OCI-LY1 (cell line): ENCODE results near the gene APLP2.

Source experiments
- H2AFZ ChIP-seq: fragments of 200-600 bp; sonication (generic), shearing (Covaris generic); 2 replicates; pipeline ENCODE4 v1.6.0; 2014; ENCODE audit warnings: antibody characterized with exemption, mild to moderate bottlenecking, low read length
- H3F3A ChIP-seq: fragments of 200-600 bp; sonication (generic), shearing (Covaris generic); 2 replicates; pipeline ENCODE4 v1.6.0; 2014; ENCODE audit warnings: mild to moderate bottlenecking, antibody characterized with exemption, low read length, moderate library complexity; ENCODE audit not compliant: insufficient read depth
- H3K27ac ChIP-seq: fragments of 200-600 bp; sonication (generic); 2 replicates; pipeline ENCODE4 v1.5.1; 2014; ENCODE audit warnings: low read length, mixed run types, mild to moderate bottlenecking, low read depth; ENCODE audit not compliant: poor library complexity, severe bottlenecking
- H3K27me3 ChIP-seq: fragments of 200-600 bp; sonication (generic); 2 replicates; pipeline ENCODE4 v1.6.0; 2014; ENCODE audit warnings: antibody characterized with exemption, mild to moderate bottlenecking, low read length, moderate library complexity; ENCODE audit not compliant: insufficient read depth
- H3K36me3 ChIP-seq: fragments of 200-600 bp; sonication (generic); 2 replicates; pipeline ENCODE4 v1.6.1; 2014; ENCODE audit warnings: mild to moderate bottlenecking, antibody characterized with exemption, low read length, moderate library complexity, mixed read lengths; ENCODE audit not compliant: insufficient read depth
- H3K4me1 ChIP-seq: fragments of 200-600 bp; sonication (generic); 2 replicates; pipeline ENCODE4 v1.5.1; 2014; ENCODE audit warnings: mild to moderate bottlenecking, low read length, moderate library complexity; ENCODE audit not compliant: insufficient read depth, severe bottlenecking
- H3K4me2 ChIP-seq: fragments of 200-600 bp; sonication (generic), shearing (Covaris generic); 2 replicates; pipeline ENCODE4 v1.6.1; 2014; ENCODE audit warnings: low read length
- H3K4me3 ChIP-seq: fragments of 200-600 bp; sonication (generic); 2 replicates; pipeline ENCODE4 v1.5.1; 2014; ENCODE audit warnings: low read length, low read depth, mild to moderate bottlenecking, mixed read lengths; ENCODE audit not compliant: poor library complexity, severe bottlenecking
- H3K79me2 ChIP-seq: fragments of 200-600 bp; shearing (Covaris generic); 2 replicates; pipeline ENCODE4 v1.6.1; 2016; ENCODE audit warnings: mixed run types, low read length, mixed read lengths; ENCODE audit not compliant: insufficient read depth
- H3K9ac ChIP-seq: fragments of 200-600 bp; sonication (generic), shearing (Covaris generic); 2 replicates; pipeline ENCODE4 v1.6.1; 2014; ENCODE audit warnings: mild to moderate bottlenecking, low read length, mixed read lengths
- H3K9me2 ChIP-seq: fragments of 200-600 bp; sonication (generic), shearing (Covaris generic); 2 replicates; pipeline ENCODE4 v1.6.1; 2014; ENCODE audit warnings: low read depth, mild to moderate bottlenecking, low read length, mixed read lengths
- H3K9me3 ChIP-seq: fragments of 200-600 bp; shearing (Covaris generic); 2 replicates; pipeline ENCODE4 v1.6.1; 2014; ENCODE audit warnings: low read length, mixed read lengths
- H4K20me1 ChIP-seq: fragments of 200-600 bp; sonication (generic), shearing (Covaris generic); 2 replicates; pipeline ENCODE4 v1.6.0; 2016; ENCODE audit warnings: mild to moderate bottlenecking, low read length; ENCODE audit not compliant: insufficient read depth
- CTCF ChIP-seq: fragments of 200-600 bp; sonication (generic), shearing (Covaris generic); IDR thresholded peaks from 2 replicates; pipeline ENCODE4 v1.5.1; 2017; ENCODE audit warnings: mild to moderate bottlenecking, antibody characterized with exemption, low read length, moderate library complexity, mixed read lengths
- EZH2 ChIP-seq: fragments of 200-600 bp; sonication (generic), shearing (Covaris generic); IDR thresholded peaks from 2 replicates; pipeline ENCODE4 v1.8.0; 2017; ENCODE audit warnings: borderline replicate concordance, mixed run types, mild to moderate bottlenecking, antibody characterized with exemption, low read length, moderate library complexity, mixed read lengths

The APLP2 gene

GRCh38 chr11:130131961-130132850, 62.5 kb downstream of the APLP2 start:
- Histone ChIP-seq H3K27me3 (no peaks in the 10 kb centered on the region), H3K9me2 (no peaks in the 10 kb centered on the region), H3K9me3 (no peaks in the 10 kb centered on the region), H3K27ac (peak overlapping the region; percentile 70), H3K4me3 (no peak overlapping the region), H3F3A (no peaks in the 10 kb centered on the region), H3K36me3 (peaks cover 96% of the 10 kb centered on the region), H3K79me2 (no peaks in the 10 kb centered on the region), H3K9ac (no peak overlapping the region), H4K20me1 (no peaks in the 10 kb centered on the region), H3K4me2 (no peak overlapping the region), H3K4me1 (peaks cover 24% of the 10 kb centered on the region), H2AFZ (no peak overlapping the region)
- peak; percentile 75 for TF ChIP-seq CTCF
- no peak for TF ChIP-seq EZH2

GRCh38 chr11:130133716-130134115, 64.0 kb downstream of the APLP2 start:
- peak overlapping the region; percentile 70 for H3K27ac ChIP-seq
- no peaks in the 10 kb centered on the region for H3K27me3 ChIP-seq
- no peaks in the 10 kb centered on the region for H3F3A ChIP-seq
- peaks cover 92% of the 10 kb centered on the region for H3K36me3 ChIP-seq
- no peak overlapping the region; the same call in 1 of the 2 replicates for H3K4me2 ChIP-seq
- H3K4me1 ChIP-seq = peaks cover 24% of the 10 kb centered on the region
- H3K9me2 ChIP-seq = no peaks in the 10 kb centered on the region
- H3K79me2 ChIP-seq = no peaks in the 10 kb centered on the region
- no peak for TF ChIP-seq EZH2
- TF ChIP-seq CTCF = no peak
- H3K9me3 ChIP-seq = no peaks in the 10 kb centered on the region
- no peaks in the 10 kb centered on the region for H4K20me1 ChIP-seq
- no peak overlapping the region for H3K4me3 ChIP-seq
- no peak overlapping the region for H3K9ac ChIP-seq
- no peak overlapping the region for H2AFZ ChIP-seq

GRCh38 chr11:130136107-130136506, 66.4 kb downstream of the APLP2 start:
- no peak overlapping the region for H3K4me2 ChIP-seq
- H4K20me1 ChIP-seq = no peaks in the 10 kb centered on the region
- H3K36me3 ChIP-seq = peaks cover 92% of the 10 kb centered on the region
- TF ChIP-seq CTCF (no peak), EZH2 (no peak)
- H3K9me2 ChIP-seq = no peaks in the 10 kb centered on the region
- H3K27me3 ChIP-seq = no peaks in the 10 kb centered on the region
- H3K4me3 ChIP-seq = no peak overlapping the region
- no peak overlapping the region for H3K9ac ChIP-seq
- H3K4me1 ChIP-seq = peaks cover 24% of the 10 kb centered on the region
- H3K79me2 ChIP-seq = no peaks in the 10 kb centered on the region
- no peak overlapping the region for H2AFZ ChIP-seq
- no peaks in the 10 kb centered on the region for H3K9me3 ChIP-seq
- no peaks in the 10 kb centered on the region for H3F3A ChIP-seq
- H3K27ac ChIP-seq = no peak overlapping the region
